GM10248 (cell line): ENCODE measurements around the gene STAT3.
A peak's percentile ranks its signal among the peaks of the same experiment; 100 is the strongest.
"Not testable (repeated sequence)": the region's sequence is repeated elsewhere in the genome, so short reads cannot be mapped to it uniquely, and the experiment has no call there.

Experiments used
- CTCF ChIA-PET: fragments of 300-600 bp; sonication (Branson Sonifier 250); formaldehyde crosslinking; extraction: SDS; loops from one replicate; lab custom pipeline; 2021; ENCODE audit warnings: antibody characterized with exemption; lab: Yijun Ruan, JAX
- POLR2A ChIA-PET: fragments of 350-650 bp; sonication (Branson Sonifier 250); formaldehyde crosslinking; extraction: SDS; loops from one replicate; lab custom pipeline; 2020; ENCODE audit warnings: antibody characterized with exemption; lab: Yijun Ruan, JAX
- DNase-seq: peaks from one replicate; pipeline ENCODE4 v3.0.0; 2012; ENCODE audit errors: extremely low spot score
- TF ChIP-seq, protein P1 (sequence below): IDR thresholded peaks from 2 replicates; pipeline ENCODE4 v1.5.1; 2012; ENCODE audit warnings: mild to moderate bottlenecking, low read depth; ENCODE audit errors: extremely low read depth, missing control alignments, control extremely low read depth

The STAT3 gene

DNA sequence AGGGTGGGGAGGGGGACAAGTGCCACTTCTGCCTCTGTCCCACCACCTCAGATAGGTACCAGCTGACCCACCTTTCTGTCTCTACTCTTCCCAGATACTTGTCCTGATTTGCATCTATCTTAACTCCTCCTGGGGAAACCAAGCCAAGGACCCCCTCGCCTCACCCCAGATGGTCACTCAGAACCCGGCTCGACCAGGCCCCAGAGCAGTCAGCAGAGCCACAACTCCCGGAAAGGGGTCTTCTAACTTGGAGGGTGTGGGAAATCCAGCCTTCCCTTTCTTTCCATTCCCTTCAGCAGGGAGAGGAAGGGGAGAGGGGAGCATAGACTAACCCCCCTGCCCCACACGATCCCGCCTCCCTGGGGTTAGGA lies 32.9 kb upstream of the STAT3 start:
- POLR2A ChIA-PET, result no interaction called here
- no peak for DNase-seq
- CTCF ChIA-PET, result interaction anchor here (0.9 to 2.9 kb wide), 6 partner anchors 10 to 199 kb away, joined by 3 to 10 read pairs (median 6); no protein-coding TSS in a partner anchor
- TF ChIP-seq, protein P1, sequence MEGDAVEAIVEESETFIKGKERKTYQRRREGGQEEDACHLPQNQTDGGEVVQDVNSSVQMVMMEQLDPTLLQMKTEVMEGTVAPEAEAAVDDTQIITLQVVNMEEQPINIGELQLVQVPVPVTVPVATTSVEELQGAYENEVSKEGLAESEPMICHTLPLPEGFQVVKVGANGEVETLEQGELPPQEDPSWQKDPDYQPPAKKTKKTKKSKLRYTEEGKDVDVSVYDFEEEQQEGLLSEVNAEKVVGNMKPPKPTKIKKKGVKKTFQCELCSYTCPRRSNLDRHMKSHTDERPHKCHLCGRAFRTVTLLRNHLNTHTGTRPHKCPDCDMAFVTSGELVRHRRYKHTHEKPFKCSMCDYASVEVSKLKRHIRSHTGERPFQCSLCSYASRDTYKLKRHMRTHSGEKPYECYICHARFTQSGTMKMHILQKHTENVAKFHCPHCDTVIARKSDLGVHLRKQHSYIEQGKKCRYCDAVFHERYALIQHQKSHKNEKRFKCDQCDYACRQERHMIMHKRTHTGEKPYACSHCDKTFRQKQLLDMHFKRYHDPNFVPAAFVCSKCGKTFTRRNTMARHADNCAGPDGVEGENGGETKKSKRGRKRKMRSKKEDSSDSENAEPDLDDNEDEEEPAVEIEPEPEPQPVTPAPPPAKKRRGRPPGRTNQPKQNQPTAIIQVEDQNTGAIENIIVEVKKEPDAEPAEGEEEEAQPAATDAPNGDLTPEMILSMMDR, result no peak

DNA sequence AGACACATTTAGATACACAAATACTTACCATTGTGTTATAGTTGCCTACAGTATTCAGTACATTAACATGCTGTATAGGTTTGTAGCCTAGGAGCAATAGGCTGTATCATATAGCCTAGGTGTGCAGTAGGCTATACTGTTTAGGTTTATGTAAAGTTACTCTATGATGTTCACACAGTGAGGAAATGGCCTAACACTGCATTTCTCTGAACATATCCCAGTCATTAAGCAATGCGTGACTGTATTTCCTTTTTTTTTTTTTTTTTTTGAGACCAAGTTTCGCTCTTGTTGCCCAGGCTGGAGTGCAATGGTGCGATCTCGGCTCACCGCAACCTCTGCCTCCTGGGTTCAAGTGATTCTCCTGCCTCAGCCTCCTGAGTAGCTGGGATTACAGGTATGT lies 29.7 kb upstream of the STAT3 start:
- DNase-seq, POLR2A ChIA-PET: not testable (repeated sequence)
- CTCF ChIA-PET, result interaction anchor here (2.4 kb wide), 1 partner anchor 14 kb away, joined by 6 read pairs; no protein-coding TSS in a partner anchor

DNA sequence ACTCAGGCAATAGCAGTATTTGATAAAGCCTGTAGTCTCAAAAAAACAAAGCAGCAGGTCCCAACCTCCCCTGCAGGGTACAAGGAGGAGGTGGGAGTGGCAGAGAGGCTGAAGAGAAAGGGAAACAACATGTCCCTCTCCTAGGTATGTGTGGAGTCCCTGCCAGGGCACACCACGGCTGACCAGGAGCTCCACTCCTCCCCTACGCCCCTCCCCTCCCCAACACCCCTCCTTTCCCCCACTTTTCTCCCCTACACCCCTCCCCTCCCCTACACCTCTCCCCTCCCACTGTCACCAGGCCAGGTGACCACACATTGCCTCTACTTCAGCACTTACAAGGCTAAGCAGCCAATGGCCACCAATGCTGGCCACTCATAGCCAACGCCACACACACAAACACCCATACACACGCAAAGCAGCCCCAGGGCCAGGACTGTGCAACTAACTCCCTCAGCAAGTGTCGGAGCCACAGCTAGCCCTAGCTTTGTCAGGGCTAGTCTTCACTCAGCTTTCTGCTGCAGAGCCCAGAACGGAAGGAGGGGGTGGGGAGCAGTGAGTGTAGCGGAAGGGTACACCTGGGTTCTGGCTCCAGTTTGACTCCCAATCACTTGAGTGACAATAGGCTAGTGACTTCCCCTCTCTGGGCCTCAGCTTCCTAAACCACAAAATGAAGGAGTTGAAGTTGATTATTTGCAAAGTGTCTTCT lies 26.6 kb upstream of the STAT3 start:
- peak; percentile 53 for DNase-seq
- ChIA-PET CTCF (interaction anchor here (0.8 to 30.0 kb wide), 8 partner anchors 8 to 233 kb away, joined by 3 to 890 read pairs (median 6); partner anchors contain the start of gene KCNH4), POLR2A (no interaction called here)
- TF ChIP-seq, protein P1, result no peak

DNA sequence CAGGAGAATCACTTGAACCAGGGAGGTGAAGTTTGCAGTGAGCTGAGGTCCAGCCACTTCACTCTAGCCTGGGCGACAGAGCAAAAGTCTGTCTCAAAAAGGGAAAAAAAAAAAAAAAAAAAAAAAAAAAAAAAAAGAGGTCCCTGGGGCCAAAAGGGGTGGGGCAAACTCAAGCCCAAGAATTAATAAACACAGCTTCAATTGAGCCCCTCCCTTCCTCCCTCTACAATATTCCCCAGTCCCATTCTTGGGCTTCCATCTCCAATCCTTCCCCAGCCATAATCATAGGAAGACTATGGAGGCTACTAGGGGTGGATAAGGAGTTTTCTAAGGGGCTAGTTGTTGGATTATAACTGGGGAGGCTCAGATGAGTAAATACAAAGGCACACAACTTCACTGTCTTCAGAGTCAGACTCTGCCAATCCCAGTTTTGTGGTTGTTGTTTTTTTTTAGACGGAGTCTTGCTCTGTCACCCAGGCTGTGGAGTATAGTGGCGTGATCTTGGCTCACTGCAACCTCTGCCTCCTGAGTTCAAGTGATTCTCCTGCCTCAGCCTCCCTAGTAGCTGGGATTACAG lies 25.3 kb upstream of the STAT3 start:
- POLR2A ChIA-PET, result interaction anchor here (0.6 to 0.7 kb wide), 2 partner anchors 129 to 141 kb away, joined by 6 to 9 read pairs; no protein-coding TSS in a partner anchor
- CTCF ChIA-PET, result interaction anchor here (4.4 to 30.0 kb wide), 2 partner anchors 10 to 91 kb away, joined by 20 to 890 read pairs; no protein-coding TSS in a partner anchor
- TF ChIP-seq, protein P1, result no peak
- no peak for DNase-seq

DNA sequence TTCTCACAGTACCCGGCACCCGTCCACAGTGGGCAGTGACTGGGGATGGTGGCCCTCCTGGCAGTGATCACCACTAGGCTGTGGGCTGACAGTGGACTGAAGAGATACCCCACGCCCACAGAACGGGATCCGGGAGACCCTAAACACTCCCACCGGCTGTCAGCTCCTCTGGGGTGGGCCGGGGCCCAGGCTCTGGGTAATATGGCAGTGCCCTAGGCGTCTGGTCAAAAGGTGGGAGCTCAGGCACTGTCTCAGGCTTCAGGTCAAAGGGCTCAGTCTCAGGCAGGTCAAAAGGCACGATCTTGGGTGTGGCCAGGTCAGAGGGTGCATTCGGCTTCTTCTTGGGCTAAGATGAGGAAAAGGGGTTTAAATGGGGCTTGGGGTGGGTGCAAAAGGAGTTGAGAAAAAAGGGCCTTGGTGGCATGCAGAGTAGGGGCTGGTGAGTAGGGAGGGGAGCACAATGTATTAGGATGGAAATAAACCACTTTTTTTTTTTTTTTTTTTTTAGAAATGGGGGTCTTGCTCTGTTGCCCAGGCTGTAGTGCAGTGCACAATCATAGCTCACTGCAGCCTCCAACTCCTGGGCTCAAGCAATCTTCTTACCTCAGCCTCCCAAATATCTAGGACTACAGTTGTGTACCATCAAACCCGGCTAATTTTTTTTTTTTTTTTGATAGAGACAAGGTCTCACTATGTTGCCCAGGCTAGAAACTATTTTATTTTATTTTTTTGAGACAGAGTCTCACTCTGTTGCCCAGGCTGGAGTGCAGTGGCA lies 23.9 kb upstream of the STAT3 start:
- TF ChIP-seq, protein P1, result no peak
- CTCF ChIA-PET, result interaction anchor here (1.0 to 30.0 kb wide), 4 partner anchors 9 to 89 kb away, joined by 3 to 890 read pairs (median 14); partner anchors contain the start of gene CAVIN1
- no peak for DNase-seq
- POLR2A ChIA-PET, result interaction anchor here (0.6 kb wide), 2 partner anchors 75 to 218 kb away, joined by 4 to 6 read pairs; partner anchors contain the start of gene GHDC

DNA sequence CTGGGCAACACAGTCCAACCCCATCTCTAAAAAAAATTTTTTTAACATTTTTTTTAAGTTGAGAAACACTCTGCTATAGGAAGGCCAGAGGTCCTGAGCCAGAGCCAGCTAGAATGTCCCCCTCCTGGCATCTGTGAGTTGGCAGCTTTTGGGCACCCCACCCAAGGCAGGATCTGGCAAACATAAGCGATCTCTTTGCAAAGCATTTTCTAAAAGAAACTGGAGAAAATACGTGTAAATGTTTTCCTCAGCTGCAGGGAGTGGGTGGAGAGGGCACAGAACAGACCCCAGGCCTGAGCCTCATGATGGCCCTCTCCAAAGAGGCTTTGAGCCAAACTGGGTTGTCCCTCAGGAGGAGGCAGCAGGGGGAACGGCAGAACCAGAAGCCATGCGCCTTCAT lies 23.1 kb upstream of the STAT3 start:
- ChIA-PET CTCF (interaction anchor here (0.6 to 30.0 kb wide), 6 partner anchors 8 to 89 kb away, joined by 3 to 890 read pairs (median 6); partner anchors contain the start of gene CAVIN1), POLR2A (interaction anchor here (0.7 kb wide), 1 partner anchor 99 kb away, joined by 9 read pairs; no protein-coding TSS in a partner anchor)
- TF ChIP-seq, protein P1, result no peak
- DNase-seq, result no peak
